Tibial nerve (tissue), 4 donors: ENCODE measurements around the gene GRM8. TPM values are rescaled to one million over a fixed set of nuclear protein-coding genes. Genes with fewer than 3 reads are reported as not detected.

Experiments
- DNase-seq, 2 donors: peaks; one replicate each; pipeline ENCODE4 v3.0.0-alpha.2; 2019; ENCODE audit warnings: low spot score in 2 of 2
- H3K27ac ChIP-seq, 4 donors: fragments of 200-600 bp; sonication (generic) in 3 of 4; one replicate each; pipeline ENCODE4 v1.5.1; 2017 to 2019; ENCODE audit warnings: mild to moderate bottlenecking in 1 of 4
- H3K27me3 ChIP-seq, 2 donors: fragments of 200-600 bp; sonication (generic) in 1 of 2; one replicate each; pipeline versions ENCODE4 v1.5.1 to v1.6.0; 2017 to 2019
- H3K36me3 ChIP-seq, 3 donors: fragments of 200-600 bp; sonication (generic); one replicate each; pipeline ENCODE4 v1.5.1; 2018 to 2019
- H3K4me1 ChIP-seq, 4 donors: fragments of 200-600 bp; sonication (generic) in 3 of 4; one replicate each; pipeline ENCODE4 v1.5.1; 2017 to 2019
- H3K4me3 ChIP-seq, 4 donors: fragments of 200-600 bp; sonication (generic) in 3 of 4; one replicate each; pipeline ENCODE4 v1.5.1; 2017 to 2019; ENCODE audit warnings: mild to moderate bottlenecking in 1 of 4, moderate library complexity in 1 of 4
- H3K9me3 ChIP-seq, 4 donors: fragments of 200-600 bp; sonication (generic) in 3 of 4; one replicate each; pipeline ENCODE4 v1.5.1; 2017 to 2019
- EP300 ChIP-seq, 2 donors: sonication (generic); formaldehyde crosslinking; IDR thresholded peaks; one replicate each; pipeline ENCODE4 v1.6.1; 2017; ENCODE audit warnings: antibody characterized with exemption in 2 of 2, mild to moderate bottlenecking in 1 of 2
- POLR2A ChIP-seq, 2 donors: fragments of 450-650 bp; IDR thresholded peaks; one replicate each; pipeline ENCODE4 v1.6.1; 2017; ENCODE audit warnings: antibody characterized with exemption in 2 of 2, mild to moderate bottlenecking in 2 of 2, moderate library complexity in 2 of 2
- WGBS, 2 donors: methylation state at CpG; one replicate each; pipeline ENCODE4 v1.1.5; 2018; 5-methylcytosine and 5-hydroxymethylcytosine counted together
- total RNA-seq, 4 donors: library from RNA; depleted of rRNA; stranded (reverse); fragments of >200 nt; gene quantifications; one replicate each; pipeline ENCODE4 v1.1.0, GENCODE V29; 2016
- TF ChIP-seq, protein P1 (sequence below), 5 experiments: fragments of 200-600 bp in 3 of 5; fragments of 450-650 bp in 2 of 5; sonication (generic) in 3 of 5; IDR thresholded peaks; one replicate each; pipeline ENCODE4 v1.5.1; 2016 to 2019; ENCODE audit warnings: antibody characterized with exemption in 5 of 5, mild to moderate bottlenecking in 3 of 5, moderate library complexity in 2 of 5

The GRM8 gene
- total RNA-seq, 4 donors from 2014 or later, result 0.59 to 1.5 (median 1.1) TPM

DNA sequence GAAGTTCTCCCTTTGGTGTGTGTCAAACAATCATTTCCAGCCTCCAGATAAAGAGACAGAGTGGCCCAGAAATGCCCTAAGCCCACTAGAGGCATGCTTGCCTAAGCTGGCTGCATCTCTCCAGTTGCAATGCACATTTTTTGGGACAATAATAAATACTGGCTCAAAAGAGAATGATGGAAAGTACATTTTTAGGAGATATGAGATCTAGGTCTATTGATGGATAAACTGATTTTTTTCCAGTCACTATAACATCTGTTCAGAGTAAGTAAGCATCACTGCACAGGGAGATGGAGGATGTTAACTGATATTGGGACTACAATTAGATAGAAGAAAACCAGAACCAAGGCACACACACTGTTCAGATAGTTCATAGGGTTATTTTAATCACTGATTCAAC lies 553.0 kb downstream of the GRM8 start:
- no peak overlapping the region for H3K4me3 ChIP-seq
- TF ChIP-seq, protein P1, sequence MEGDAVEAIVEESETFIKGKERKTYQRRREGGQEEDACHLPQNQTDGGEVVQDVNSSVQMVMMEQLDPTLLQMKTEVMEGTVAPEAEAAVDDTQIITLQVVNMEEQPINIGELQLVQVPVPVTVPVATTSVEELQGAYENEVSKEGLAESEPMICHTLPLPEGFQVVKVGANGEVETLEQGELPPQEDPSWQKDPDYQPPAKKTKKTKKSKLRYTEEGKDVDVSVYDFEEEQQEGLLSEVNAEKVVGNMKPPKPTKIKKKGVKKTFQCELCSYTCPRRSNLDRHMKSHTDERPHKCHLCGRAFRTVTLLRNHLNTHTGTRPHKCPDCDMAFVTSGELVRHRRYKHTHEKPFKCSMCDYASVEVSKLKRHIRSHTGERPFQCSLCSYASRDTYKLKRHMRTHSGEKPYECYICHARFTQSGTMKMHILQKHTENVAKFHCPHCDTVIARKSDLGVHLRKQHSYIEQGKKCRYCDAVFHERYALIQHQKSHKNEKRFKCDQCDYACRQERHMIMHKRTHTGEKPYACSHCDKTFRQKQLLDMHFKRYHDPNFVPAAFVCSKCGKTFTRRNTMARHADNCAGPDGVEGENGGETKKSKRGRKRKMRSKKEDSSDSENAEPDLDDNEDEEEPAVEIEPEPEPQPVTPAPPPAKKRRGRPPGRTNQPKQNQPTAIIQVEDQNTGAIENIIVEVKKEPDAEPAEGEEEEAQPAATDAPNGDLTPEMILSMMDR (IDR thresholded peaks at IDR 0.05), result no peak
- no peak for TF ChIP-seq EP300 (IDR thresholded peaks at IDR 0.05)
- TF ChIP-seq POLR2A (IDR thresholded peaks at IDR 0.05), result no peak
- no peak overlapping the region for H3K27ac ChIP-seq
- H3K27me3 ChIP-seq, result no peaks in the 10 kb centered on the region
- no peak for DNase-seq
- peaks cover 0 to 2% (median 0%) of the 10 kb centered on the region in 4 donors for H3K9me3 ChIP-seq
- H3K4me1 ChIP-seq, result no peaks in the 10 kb centered on the region
- no peaks in the 10 kb centered on the region for H3K36me3 ChIP-seq

DNA sequence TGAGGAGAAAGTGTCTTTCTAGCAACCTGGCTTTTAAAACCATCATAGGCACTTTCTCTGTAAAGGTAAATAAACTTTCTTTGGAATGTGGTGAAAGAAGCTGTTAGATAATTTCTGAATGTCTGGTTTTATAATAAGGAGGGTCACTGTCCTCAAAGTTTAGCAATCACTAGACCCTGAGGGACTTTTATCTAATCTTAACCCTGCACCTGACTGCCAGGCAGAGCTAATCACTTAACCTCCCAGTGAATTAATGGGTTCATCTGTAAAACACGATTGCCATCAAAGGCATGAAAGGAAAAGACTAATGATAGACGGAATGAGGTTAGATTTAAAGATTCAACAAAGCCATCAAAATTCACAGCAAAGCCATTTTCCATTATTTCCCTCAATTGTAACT lies 553.8 kb downstream of the GRM8 start:
- WGBS, 2 donors, result 55 to 64% methylated on average over 2 of the region's 2 CpGs
- H3K4me3 ChIP-seq, result no peak overlapping the region
- no peaks in the 10 kb centered on the region for H3K4me1 ChIP-seq
- H3K27ac ChIP-seq, result no peak overlapping the region
- no peaks in the 10 kb centered on the region for H3K27me3 ChIP-seq
- H3K36me3 ChIP-seq, result no peaks in the 10 kb centered on the region
- H3K9me3 ChIP-seq, result no peaks in the 10 kb centered on the region
- DNase-seq, result no peak
- TF ChIP-seq EP300 (IDR thresholded peaks at IDR 0.05), result no peak
- TF ChIP-seq POLR2A (IDR thresholded peaks at IDR 0.05), result no peak
- TF ChIP-seq, protein P1 (IDR thresholded peaks at IDR 0.05), result no peak

DNA sequence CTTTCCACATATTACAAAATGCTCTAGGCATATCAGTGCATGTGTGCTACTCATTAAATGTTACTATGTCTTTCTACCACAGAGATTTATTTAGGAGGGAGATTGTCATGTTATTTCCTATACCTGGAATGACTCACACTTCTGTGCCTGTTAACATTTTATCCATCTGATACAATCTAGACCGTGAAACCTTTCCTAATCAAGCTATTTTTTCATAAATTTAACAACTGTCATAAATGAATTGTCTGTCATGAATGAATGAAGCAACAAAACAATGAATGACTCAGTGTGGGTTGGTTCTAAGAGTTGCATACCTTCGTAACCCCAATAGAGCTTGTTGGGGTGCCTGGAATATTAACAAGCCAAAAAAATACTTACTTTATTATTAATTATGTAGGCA lies 554.3 kb downstream of the GRM8 start:
- TF ChIP-seq EP300 (IDR thresholded peaks at IDR 0.05) (no peak), POLR2A (IDR thresholded peaks at IDR 0.05) (no peak)
- TF ChIP-seq, protein P1 (IDR thresholded peaks at IDR 0.05), result no peak
- 75 to 76% methylated on average over 2 of the region's 2 CpGs for WGBS, 2 donors

DNA sequence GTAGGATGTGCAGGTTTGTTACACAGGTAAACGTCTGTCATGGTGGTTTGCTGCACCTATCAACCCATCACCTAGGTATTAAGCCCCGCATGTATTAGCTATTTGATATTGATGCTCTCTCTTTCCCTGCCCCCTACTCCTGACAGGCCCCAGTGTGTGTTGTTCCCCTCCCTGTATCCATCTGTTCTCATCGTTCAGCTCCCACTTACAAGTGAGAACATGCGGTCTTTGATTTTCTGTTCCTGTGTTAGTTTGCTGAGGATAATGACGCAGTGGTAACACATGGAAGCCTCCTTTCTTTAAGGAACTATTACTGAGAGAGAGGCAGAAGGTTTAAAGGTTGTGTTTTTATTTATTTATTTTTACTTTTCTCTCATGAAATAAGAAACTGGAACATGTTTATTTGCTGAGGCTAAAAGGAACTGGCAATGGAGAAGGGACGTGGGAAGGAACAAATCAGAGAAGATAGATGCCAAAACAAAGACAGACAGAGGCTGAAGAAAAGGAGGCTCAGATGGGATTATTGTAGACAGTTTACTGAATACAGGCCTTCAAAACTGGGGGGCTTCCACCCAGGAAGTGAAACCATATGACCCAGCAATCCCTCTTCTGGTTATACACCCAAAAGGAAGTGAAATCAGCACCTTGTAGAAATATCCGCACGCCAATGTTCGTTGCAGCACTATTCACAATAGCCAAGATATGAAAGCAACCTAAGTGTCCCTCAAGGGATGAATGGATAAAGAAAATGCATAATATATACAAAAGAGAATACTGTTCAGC lies 556.3 kb downstream of the GRM8 start:
- no peaks in the 10 kb centered on the region for H3K4me1 ChIP-seq
- DNase-seq, result no peak
- TF ChIP-seq EP300 (IDR thresholded peaks at IDR 0.05) (no peak), POLR2A (IDR thresholded peaks at IDR 0.05) (no peak)
- TF ChIP-seq, protein P1 (IDR thresholded peaks at IDR 0.05), result no peak
- no peaks in the 10 kb centered on the region for H3K27me3 ChIP-seq
- no peaks in the 10 kb centered on the region for H3K36me3 ChIP-seq
- no peak overlapping the region for H3K4me3 ChIP-seq
- no peak overlapping the region for H3K27ac ChIP-seq
- 58 to 71% methylated on average over 9 of the region's 9 CpGs for WGBS, 2 donors
- H3K9me3 ChIP-seq, result no peaks in the 10 kb centered on the region

More for the DNA sequence above, 554.3 kb downstream of the GRM8 start:
- DNase-seq, result no peak
- Histone ChIP-seq H3K4me1 (no peaks in the 10 kb centered on the region), H3K36me3 (no peaks in the 10 kb centered on the region), H3K27ac (no peak overlapping the region), H3K4me3 (no peak overlapping the region), H3K9me3 (no peaks in the 10 kb centered on the region), H3K27me3 (no peaks in the 10 kb centered on the region)

DNA sequence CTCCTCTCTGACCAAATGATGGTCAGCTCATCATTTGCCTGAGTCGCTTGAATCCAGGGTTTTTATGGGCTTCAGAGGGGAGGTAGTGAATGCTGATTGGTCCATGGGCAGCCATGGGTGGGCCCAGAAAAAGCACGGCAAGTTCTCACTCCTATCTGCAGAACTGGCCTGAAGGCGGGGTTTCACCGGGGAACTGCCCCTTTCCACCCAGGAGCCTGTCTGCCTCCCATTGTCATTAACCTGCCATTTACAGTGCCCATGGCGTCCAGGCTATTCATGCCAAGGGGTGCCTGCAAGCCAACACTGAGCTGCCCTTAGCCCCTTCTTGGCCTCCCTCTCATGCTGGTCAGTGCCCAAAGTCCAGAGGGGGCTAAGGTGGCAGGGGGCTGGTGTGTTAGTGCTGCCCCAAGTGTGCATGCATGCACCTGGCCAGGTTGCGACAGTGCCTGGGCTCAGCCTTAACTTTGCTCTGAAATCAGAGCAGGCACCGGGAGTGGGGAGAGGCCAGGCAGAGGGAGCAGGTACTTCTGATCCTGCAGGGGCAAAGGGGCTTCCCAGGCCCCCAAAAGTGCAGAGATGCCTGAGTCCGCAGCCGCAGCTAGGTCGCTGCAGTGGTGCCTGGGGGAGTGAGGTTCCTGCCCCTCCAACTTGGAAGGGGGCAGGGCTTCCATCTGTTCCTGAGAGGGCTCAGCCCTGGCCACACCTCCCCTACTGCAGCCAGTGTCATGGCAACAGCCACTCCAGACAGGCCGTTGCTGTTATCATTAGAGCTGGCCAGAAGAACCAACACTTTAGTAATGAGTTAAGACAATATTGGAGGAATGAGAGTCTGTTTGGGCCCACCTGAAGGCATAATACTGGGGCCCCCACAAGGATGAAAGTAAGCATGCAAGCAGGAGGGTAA lies 561.6 kb downstream of the GRM8 start:
- no peak overlapping the region for H3K4me3 ChIP-seq
- 85 to 90% methylated on average over 8 to 10 of the region's 11 CpGs for WGBS, 2 donors
- TF ChIP-seq, protein P1 (IDR thresholded peaks at IDR 0.05), result no peak
- no peaks in the 10 kb centered on the region for H3K9me3 ChIP-seq
- no peak overlapping the region for H3K27ac ChIP-seq
- DNase-seq, result no peak
- H3K4me1 ChIP-seq, result no peaks in the 10 kb centered on the region
- no peaks in the 10 kb centered on the region for H3K36me3 ChIP-seq
- no peaks in the 10 kb centered on the region for H3K27me3 ChIP-seq
